Endothelial cell (in vitro differentiated cells): ENCODE measurements around the gene KIF21B. TPM values are rescaled to one million over a fixed set of nuclear protein-coding genes. Genes with fewer than 3 reads are reported as not detected.

ENCODE experiments used
- DNase-seq: peaks from one replicate; pipeline ENCODE4 v3.0.0; 2021; ENCODE audit warnings: low spot score
- H3K27ac Mint-ChIP-seq: one replicate; pipeline ENCODE4 v1.8.0; 2021; ENCODE audit warnings: mixed read lengths, inconsistent platforms; ENCODE audit not compliant: unreplicated experiment
- H3K27me3 Mint-ChIP-seq: one replicate; pipeline ENCODE4 v1.8.0; 2021; ENCODE audit warnings: mild to moderate bottlenecking, moderate library complexity, mixed read lengths, inconsistent platforms; ENCODE audit not compliant: unreplicated experiment
- H3K36me3 Mint-ChIP-seq: one replicate; pipeline ENCODE4 v1.8.0; 2021; ENCODE audit warnings: mild to moderate bottlenecking, low read depth, mixed read lengths, inconsistent platforms; ENCODE audit not compliant: unreplicated experiment
- H3K4me1 Mint-ChIP-seq: one replicate; pipeline ENCODE4 v1.8.0; 2021; ENCODE audit warnings: mild to moderate bottlenecking, mixed read lengths, inconsistent platforms; ENCODE audit not compliant: unreplicated experiment
- H3K4me3 Mint-ChIP-seq: one replicate; pipeline ENCODE4 v1.8.0; 2021; ENCODE audit warnings: mild to moderate bottlenecking, mixed read lengths, inconsistent platforms; ENCODE audit not compliant: unreplicated experiment
- H3K9me3 Mint-ChIP-seq: one replicate; pipeline ENCODE4 v1.8.0; 2021; ENCODE audit warnings: mixed read lengths, inconsistent platforms; ENCODE audit not compliant: unreplicated experiment
- CTCF ChIP-seq: fragments of 200-600 bp; sonication (generic); IDR thresholded peaks from one replicate; pipeline ENCODE4 v1.5.0; 2021; ENCODE audit warnings: antibody characterized with exemption; ENCODE audit not compliant: unreplicated experiment
- total RNA-seq: library from RNA; stranded (reverse); fragmentation: NEBNext Ultra II Directional; extraction: Animal tissue kit (Norgen Biotek cat#: 25700); gene quantifications from one replicate; pipeline ENCODE4 v1.2.1, GENCODE V29; 2021; ENCODE audit not compliant: unreplicated experiment

KIF21B gene
- total RNA-seq, 1 donor from 2014 or later, result 8.4 TPM

- Mint-ChIP-seq H3K27me3 (peaks cover 7% of the 10 kb centered on the region), H3K27ac (no peak overlapping the region), H3K36me3 (peaks cover 2% of the 10 kb centered on the region), H3K9me3 (no peaks in the 10 kb centered on the region), H3K4me3 (no peak overlapping the region), H3K4me1 (no peaks in the 10 kb centered on the region)
- no peak for DNase-seq
- TF ChIP-seq CTCF, result no peak
Observed at GRCh38 chr1:201039876-201040275, 16.4 kb upstream of the KIF21B start.

- no peaks in the 10 kb centered on the region for H3K9me3 Mint-ChIP-seq
- no peaks in the 10 kb centered on the region for H3K36me3 Mint-ChIP-seq
- H3K27ac Mint-ChIP-seq, result no peak overlapping the region
- DNase-seq, result no peak
- H3K4me1 Mint-ChIP-seq, result no peaks in the 10 kb centered on the region
- no peak for TF ChIP-seq CTCF
- H3K4me3 Mint-ChIP-seq, result no peak overlapping the region
- peaks cover 4% of the 10 kb centered on the region for H3K27me3 Mint-ChIP-seq
Observed at GRCh38 chr1:201039418-201039817, 15.9 kb upstream of the KIF21B start.

- no peak overlapping the region for H3K4me3 Mint-ChIP-seq
- H3K9me3 Mint-ChIP-seq, result no peaks in the 10 kb centered on the region
Observed at GRCh38 chr1:201038186-201038876, 14.8 kb upstream of the KIF21B start.

GRCh38 chr1:201036188-201036842 is 12.8 kb upstream of the KIF21B start:
- DNase-seq, result no peak
- Mint-ChIP-seq H3K4me3 (no peak overlapping the region), H3K27ac (no peak overlapping the region), H3K27me3 (peaks cover 4% of the 10 kb centered on the region), H3K36me3 (no peaks in the 10 kb centered on the region), H3K4me1 (no peaks in the 10 kb centered on the region), H3K9me3 (no peaks in the 10 kb centered on the region)
- TF ChIP-seq CTCF, result no peak

More at GRCh38 chr1:201038186-201038876, 14.8 kb upstream of the KIF21B start:
- H3K36me3 Mint-ChIP-seq, result no peaks in the 10 kb centered on the region
- no peak for DNase-seq
- TF ChIP-seq CTCF, result no peak
- no peaks in the 10 kb centered on the region for H3K4me1 Mint-ChIP-seq
- peaks cover 4% of the 10 kb centered on the region for H3K27me3 Mint-ChIP-seq
- no peak overlapping the region for H3K27ac Mint-ChIP-seq

- no peaks in the 10 kb centered on the region for H3K36me3 Mint-ChIP-seq
- H3K4me1 Mint-ChIP-seq, result no peaks in the 10 kb centered on the region
- TF ChIP-seq CTCF, result no peak
- peaks cover 4% of the 10 kb centered on the region for H3K27me3 Mint-ChIP-seq
- no peaks in the 10 kb centered on the region for H3K9me3 Mint-ChIP-seq
- no peak overlapping the region for H3K4me3 Mint-ChIP-seq
- no peak overlapping the region for H3K27ac Mint-ChIP-seq
- DNase-seq, result no peak
Observed at GRCh38 chr1:201034671-201035070, 11.2 kb upstream of the KIF21B start.
